Loucy (cell line): ENCODE measurements around the gene CHL1.

Experiments used
- H2AFZ ChIP-seq: fragments of 200-600 bp; sonication (generic); 2 replicates; pipeline ENCODE4 v1.6.0; 2016; ENCODE audit warnings: antibody characterized with exemption, mild to moderate bottlenecking, low read length, moderate library complexity
- H3F3A ChIP-seq: fragments of 200-600 bp; 2 replicates; pipeline ENCODE4 v1.6.0; 2016; ENCODE audit warnings: antibody characterized with exemption, low read depth, mild to moderate bottlenecking
- H3K27me3 ChIP-seq: fragments of 200-600 bp; sonication (generic); 2 replicates; pipeline ENCODE4 v1.6.1; 2014; ENCODE audit warnings: low read length, mild to moderate bottlenecking; ENCODE audit not compliant: insufficient read depth, poor library complexity, severe bottlenecking
- H3K36me3 ChIP-seq: fragments of 200-600 bp; sonication (generic); 2 replicates; pipeline ENCODE4 v1.6.1; 2016; ENCODE audit warnings: low read length; ENCODE audit not compliant: insufficient read depth
- H3K4me1 ChIP-seq: fragments of 200-600 bp; sonication (generic); 2 replicates; pipeline ENCODE4 v1.5.1; 2014; ENCODE audit warnings: low read length, mild to moderate bottlenecking; ENCODE audit not compliant: insufficient read depth, poor library complexity, severe bottlenecking
- H3K4me2 ChIP-seq: fragments of 200-600 bp; sonication (generic); 2 replicates; pipeline ENCODE4 v1.6.0; 2014; ENCODE audit warnings: antibody characterized with exemption, low read length, low read depth, mild to moderate bottlenecking; ENCODE audit not compliant: poor library complexity, severe bottlenecking
- H3K4me3 ChIP-seq: fragments of 200-600 bp; sonication (generic); 2 replicates; pipeline ENCODE4 v1.5.1; 2014; ENCODE audit warnings: low read length, mild to moderate bottlenecking, mixed read lengths; ENCODE audit not compliant: poor library complexity, severe bottlenecking
- H3K79me2 ChIP-seq: fragments of 200-600 bp; sonication (generic); 2 replicates; pipeline ENCODE4 v1.6.1; 2014; ENCODE audit warnings: low read length; ENCODE audit not compliant: insufficient read depth
- H3K9ac ChIP-seq: fragments of 200-600 bp; sonication (generic); 2 replicates; pipeline ENCODE4 v1.6.0; 2014; ENCODE audit warnings: mild to moderate bottlenecking, low read depth, low read length, moderate library complexity; ENCODE audit not compliant: poor library complexity, severe bottlenecking
- H3K9me2 ChIP-seq: fragments of 200-600 bp; sonication (generic); replicated peaks from 2 replicates; pipeline ENCODE4 v1.6.1; 2016; ENCODE audit warnings: low read depth, low read length, mixed read lengths
- H3K9me3 ChIP-seq: fragments of 200-600 bp; sonication (generic); 2 replicates; pipeline ENCODE4 v1.6.1; 2014; ENCODE audit warnings: mild to moderate bottlenecking, antibody characterized with exemption, low read length, low read depth; ENCODE audit not compliant: insufficient read depth
- H4K20me1 ChIP-seq: fragments of 200-600 bp; sonication (generic); 2 replicates; pipeline ENCODE4 v1.6.0; 2014; ENCODE audit warnings: antibody characterized with exemption, low read length, mild to moderate bottlenecking; ENCODE audit not compliant: insufficient read depth, poor library complexity, severe bottlenecking
- EZH2phosphoT487 ChIP-seq: fragments of 200-600 bp; IDR thresholded peaks from 2 replicates; pipeline ENCODE4 v1.6.1; 2018; ENCODE audit warnings: antibody characterized with exemption, mild to moderate bottlenecking, moderate library complexity, borderline replicate concordance
- TF ChIP-seq, protein P1 (sequence below): fragments of 200-600 bp; sonication (generic); conservative IDR thresholded peaks from 2 replicates; pipeline ENCODE4 v1.5.1; 2014; ENCODE audit warnings: mild to moderate bottlenecking, antibody characterized with exemption, low read length

The CHL1 gene

GRCh38 chr3:184976-185375 is 11.6 kb upstream of the CHL1 start:
- Histone ChIP-seq H4K20me1 (no peaks in the 10 kb centered on the region), H3K79me2 (no peaks in the 10 kb centered on the region), H3K27me3 (no peaks in the 10 kb centered on the region), H3K9ac (no peak overlapping the region), H3K4me2 (no peak overlapping the region), H3K9me2 (no peaks in the 10 kb centered on the region), H3F3A (no peaks in the 10 kb centered on the region), H3K4me1 (no peaks in the 10 kb centered on the region), H3K9me3 (peaks cover 2% of the 10 kb centered on the region), H3K36me3 (no peaks in the 10 kb centered on the region), H3K4me3 (no peak overlapping the region), H2AFZ (no peak overlapping the region)
- TF ChIP-seq EZH2phosphoT487: no peak
- TF ChIP-seq, protein P1, sequence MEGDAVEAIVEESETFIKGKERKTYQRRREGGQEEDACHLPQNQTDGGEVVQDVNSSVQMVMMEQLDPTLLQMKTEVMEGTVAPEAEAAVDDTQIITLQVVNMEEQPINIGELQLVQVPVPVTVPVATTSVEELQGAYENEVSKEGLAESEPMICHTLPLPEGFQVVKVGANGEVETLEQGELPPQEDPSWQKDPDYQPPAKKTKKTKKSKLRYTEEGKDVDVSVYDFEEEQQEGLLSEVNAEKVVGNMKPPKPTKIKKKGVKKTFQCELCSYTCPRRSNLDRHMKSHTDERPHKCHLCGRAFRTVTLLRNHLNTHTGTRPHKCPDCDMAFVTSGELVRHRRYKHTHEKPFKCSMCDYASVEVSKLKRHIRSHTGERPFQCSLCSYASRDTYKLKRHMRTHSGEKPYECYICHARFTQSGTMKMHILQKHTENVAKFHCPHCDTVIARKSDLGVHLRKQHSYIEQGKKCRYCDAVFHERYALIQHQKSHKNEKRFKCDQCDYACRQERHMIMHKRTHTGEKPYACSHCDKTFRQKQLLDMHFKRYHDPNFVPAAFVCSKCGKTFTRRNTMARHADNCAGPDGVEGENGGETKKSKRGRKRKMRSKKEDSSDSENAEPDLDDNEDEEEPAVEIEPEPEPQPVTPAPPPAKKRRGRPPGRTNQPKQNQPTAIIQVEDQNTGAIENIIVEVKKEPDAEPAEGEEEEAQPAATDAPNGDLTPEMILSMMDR: no peak

GRCh38 chr3:192215-192929 is 4.2 kb upstream of the CHL1 start:
- H2AFZ ChIP-seq: no peak overlapping the region
- H3K9ac ChIP-seq: no peak overlapping the region
- H3K9me3 ChIP-seq: peaks cover 2% of the 10 kb centered on the region; the same call in 1 of the 2 replicates
- no peaks in the 10 kb centered on the region for H3K27me3 ChIP-seq
- H3F3A ChIP-seq: no peaks in the 10 kb centered on the region
- no peaks in the 10 kb centered on the region for H3K9me2 ChIP-seq
- H4K20me1 ChIP-seq: no peaks in the 10 kb centered on the region
- H3K4me1 ChIP-seq: no peaks in the 10 kb centered on the region
- no peak for TF ChIP-seq EZH2phosphoT487
- TF ChIP-seq, protein P1: no peak
- no peaks in the 10 kb centered on the region for H3K36me3 ChIP-seq
- H3K4me2 ChIP-seq: no peak overlapping the region
- no peaks in the 10 kb centered on the region for H3K79me2 ChIP-seq
- no peak overlapping the region for H3K4me3 ChIP-seq

GRCh38 chr3:194001-194400 is 2.6 kb upstream of the CHL1 start:
- H3F3A ChIP-seq: no peaks in the 10 kb centered on the region
- no peaks in the 10 kb centered on the region for H3K9me2 ChIP-seq
- no peaks in the 10 kb centered on the region for H3K36me3 ChIP-seq
- H3K4me1 ChIP-seq: no peaks in the 10 kb centered on the region
- no peak overlapping the region for H2AFZ ChIP-seq
- H3K4me2 ChIP-seq: no peak overlapping the region
- no peak for TF ChIP-seq EZH2phosphoT487
- TF ChIP-seq, protein P1: no peak
- H3K4me3 ChIP-seq: no peak overlapping the region
- no peak overlapping the region for H3K9ac ChIP-seq
- H4K20me1 ChIP-seq: no peaks in the 10 kb centered on the region
- H3K9me3 ChIP-seq: peaks cover 2% of the 10 kb centered on the region; the same call in 1 of the 2 replicates
- no peaks in the 10 kb centered on the region for H3K27me3 ChIP-seq
- H3K79me2 ChIP-seq: no peaks in the 10 kb centered on the region
